H4 (cell line): ENCODE results near the gene GOLGA6L9. TPM values are rescaled to one million over a fixed set of nuclear protein-coding genes. Genes with fewer than 3 reads are reported as not detected.
"Not testable (repeated sequence)": the region's sequence is repeated elsewhere in the genome, so short reads cannot be mapped to it uniquely, and the experiment has no call there.

Experiments used
- DNase-seq: peaks from one replicate; pipeline ENCODE4 v3.0.0-alpha.2; 2015; ENCODE audit warnings: low spot score
- total RNA-seq: library from RNA; depleted of rRNA; stranded (reverse); fragments of >200 nt; shearing (Covaris generic); gene quantifications from 2 replicates; pipeline ENCODE4 v1.2.3, GENCODE V29; 2014; rRNA removed

Gene GOLGA6L9
- 0.37 and 0.75 TPM in 2 replicates for total RNA-seq

- DNase-seq, result not testable (repeated sequence)
Observed at GRCh38 chr15:82429693-82430092, at the start of gene GOLGA6L9. GOLGA6L9 (plus strand) TSS chr15:82429816; CDS start chr15:82430080, 264 bp downstream.

GRCh38 chr15:82381330-82381955 lies 48.2 kb upstream of the GOLGA6L9 start:
- DNase-seq, result not testable (repeated sequence)

GRCh38 chr15:82387209-82387608 lies 42.4 kb upstream of the GOLGA6L9 start:
- not testable (repeated sequence) for DNase-seq

- DNase-seq, result not testable (repeated sequence)
Observed at GRCh38 chr15:82390152-82390551, 39.5 kb upstream of the GOLGA6L9 start.

GRCh38 chr15:82392077-82392476 lies 37.5 kb upstream of the GOLGA6L9 start:
- not testable (repeated sequence) for DNase-seq

GRCh38 chr15:82393671-82394070 lies 35.9 kb upstream of the GOLGA6L9 start:
- DNase-seq, result no peak

GRCh38 chr15:82395788-82396187 lies 33.8 kb upstream of the GOLGA6L9 start:
- DNase-seq, result not testable (repeated sequence)

- no peak for DNase-seq
Observed at GRCh38 chr15:82397817-82398216, 31.8 kb upstream of the GOLGA6L9 start.

- no peak for DNase-seq
Observed at GRCh38 chr15:82398785-82399184, 30.8 kb upstream of the GOLGA6L9 start.

- not testable (repeated sequence) for DNase-seq
Observed at GRCh38 chr15:82399366-82400103, 30.1 kb upstream of the GOLGA6L9 start.

- not testable (repeated sequence) for DNase-seq
Observed at GRCh38 chr15:82401918-82402317, 27.7 kb upstream of the GOLGA6L9 start.

- DNase-seq, result not testable (repeated sequence)
Observed at GRCh38 chr15:82402341-82402740, 27.3 kb upstream of the GOLGA6L9 start.

GRCh38 chr15:82406211-82406610 lies 23.4 kb upstream of the GOLGA6L9 start:
- DNase-seq, result not testable (repeated sequence)

GRCh38 chr15:82410306-82410705 lies 19.3 kb upstream of the GOLGA6L9 start:
- DNase-seq, result not testable (repeated sequence)

GRCh38 chr15:82411595-82411994 lies 18.0 kb upstream of the GOLGA6L9 start:
- not testable (repeated sequence) for DNase-seq

GRCh38 chr15:82414525-82415191 lies 15.0 kb upstream of the GOLGA6L9 start:
- not testable (repeated sequence) for DNase-seq

GRCh38 chr15:82420516-82420915 lies 9.1 kb upstream of the GOLGA6L9 start:
- DNase-seq, result not testable (repeated sequence)

- DNase-seq, result not testable (repeated sequence)
Observed at GRCh38 chr15:82420966-82421365, 8.7 kb upstream of the GOLGA6L9 start.

- not testable (repeated sequence) for DNase-seq
Observed at GRCh38 chr15:82427117-82427516, 2.5 kb upstream of the GOLGA6L9 start.

- not testable (repeated sequence) for DNase-seq
Observed at GRCh38 chr15:82445420-82445819, 15.8 kb downstream of the GOLGA6L9 start.

- DNase-seq, result not testable (repeated sequence)
Observed at GRCh38 chr15:82457336-82457735, 27.7 kb downstream of the GOLGA6L9 start.

GRCh38 chr15:82465629-82466028 lies 36.0 kb downstream of the GOLGA6L9 start:
- DNase-seq, result not testable (repeated sequence)
